Measurements from ENCODE around the gene HCFC1.

HCFC1 gene

GRCh38 chrX:153992180-153992579, 20.6 kb upstream of the HCFC1 start:
- no peak for DNase-seq (ENCODE audit: low read depth)

GRCh38 chrX:153991013-153991580, 19.5 kb upstream of the HCFC1 start:
- no peak for DNase-seq (ENCODE audit: low read depth)
- TF ChIP-seq CTCF (conservative IDR thresholded peaks at IDR 0.05; ENCODE audit: low read length): no peak
- no peak overlapping the region for H3K4me3 ChIP-seq (ENCODE audit: low read length)

More at GRCh38 chrX:153992180-153992579, 20.6 kb upstream of the HCFC1 start:
- no peak overlapping the region for H3K4me3 ChIP-seq (ENCODE audit: low read length)
- TF ChIP-seq CTCF (conservative IDR thresholded peaks at IDR 0.05; ENCODE audit: low read length): no peak

- TF ChIP-seq CTCF (conservative IDR thresholded peaks at IDR 0.05; ENCODE audit: low read length): no peak
- no peak overlapping the region for H3K4me3 ChIP-seq (ENCODE audit: low read length)
- DNase-seq (ENCODE audit: low read depth): no peak
Observed at GRCh38 chrX:153989973-153990655, 18.5 kb upstream of the HCFC1 start.

- no peak for DNase-seq (ENCODE audit: low read depth)
- no peak overlapping the region for H3K4me3 ChIP-seq (ENCODE audit: low read length)
- no peak for TF ChIP-seq CTCF (conservative IDR thresholded peaks at IDR 0.05; ENCODE audit: low read length)
Observed at GRCh38 chrX:153988493-153988892, 16.9 kb upstream of the HCFC1 start.

GRCh38 chrX:153984351-153985178, 12.9 kb upstream of the HCFC1 start:
- no peak overlapping the region for H3K4me3 ChIP-seq (ENCODE audit: low read length)
- no peak for DNase-seq (ENCODE audit: low read depth)
- no peak for TF ChIP-seq CTCF (conservative IDR thresholded peaks at IDR 0.05; ENCODE audit: low read length)

- no peak overlapping the region for H3K4me3 ChIP-seq (ENCODE audit: low read length)
- no peak for DNase-seq (ENCODE audit: low read depth)
- no peak for TF ChIP-seq CTCF (conservative IDR thresholded peaks at IDR 0.05; ENCODE audit: low read length)
Observed at GRCh38 chrX:153983321-153983801, 11.7 kb upstream of the HCFC1 start.
